HL-60 (cell line): ENCODE measurements around the gene HOXD8.

Experiments used
- DNase-seq, 2 experiments: peaks; one replicate each; pipeline ENCODE4 v3.0.0-alpha.2; 2010 to 2020; ENCODE audit warnings: low read depth in 1 of 2, low spot score in 1 of 2
- H3K27ac ChIP-seq: fragments of 250-450 bp; sonication (Bioruptor Pico); replicated peaks from 2 replicates; pipeline ENCODE4 v1.5.1; 2020; ENCODE audit warnings: mild to moderate bottlenecking, moderate library complexity
- H3K27me3 ChIP-seq: fragments of 250-450 bp; sonication (Bioruptor Pico); 2 replicates; pipeline ENCODE4 v1.5.1; 2021; ENCODE audit warnings: mild to moderate bottlenecking, moderate library complexity; ENCODE audit not compliant: insufficient read depth, poor library complexity, severe bottlenecking
- H3K4me3 ChIP-seq: replicated peaks from 2 replicates; pipeline ENCODE4 v1.5.1; 2011; ENCODE audit warnings: mild to moderate bottlenecking, control low read depth, low read length; ENCODE audit not compliant: insufficient read depth
- CTCF ChIP-seq: IDR thresholded peaks from one replicate; pipeline ENCODE4 v1.5.1; 2011; ENCODE audit warnings: low read length, control low read depth, inconsistent platforms; ENCODE audit not compliant: insufficient read depth
- GABPA ChIP-seq: IDR thresholded peaks from 2 replicates; pipeline ENCODE4 v1.6.1; 2012; ENCODE audit warnings: low read depth
- POLR2AphosphoS5 ChIP-seq: IDR thresholded peaks from 2 replicates; pipeline ENCODE4 v1.6.1; 2012; ENCODE audit warnings: low read depth
- REST ChIP-seq: IDR thresholded peaks from 2 replicates; pipeline ENCODE4 v1.6.1; 2012; ENCODE audit warnings: low read depth; ENCODE audit not compliant: insufficient replicate concordance
- SPI1 ChIP-seq: IDR thresholded peaks from 2 replicates; pipeline ENCODE4 v1.6.1; 2012; ENCODE audit warnings: low read depth, mild to moderate bottlenecking, borderline replicate concordance

Gene HOXD8

GRCh38 chr2:176127774-176128072, 1.8 kb upstream of the HOXD8 start:
- no peak overlapping the region for H3K27ac ChIP-seq
- TF ChIP-seq REST = no peak
- TF ChIP-seq SPI1 = no peak
- no peak for TF ChIP-seq POLR2AphosphoS5
- TF ChIP-seq GABPA = no peak
- no peak for TF ChIP-seq CTCF
- DNase-seq = no peak
- peaks cover 87% of the 10 kb centered on the region for H3K27me3 ChIP-seq
- H3K4me3 ChIP-seq = no peak overlapping the region

GRCh38 chr2:176128172-176128981, 1.1 kb upstream of the HOXD8 start:
- peak in 1 of 2 experiments; percentile 30 for DNase-seq
- H3K4me3 ChIP-seq = no peak overlapping the region
- H3K27ac ChIP-seq = no peak overlapping the region
- TF ChIP-seq CTCF = no peak
- no peak for TF ChIP-seq REST
- TF ChIP-seq SPI1 = no peak
- no peak for TF ChIP-seq GABPA
- no peak for TF ChIP-seq POLR2AphosphoS5
- peaks cover 88% of the 10 kb centered on the region for H3K27me3 ChIP-seq

- Histone ChIP-seq H3K4me3 (no peak overlapping the region), H3K27me3 (peaks cover 83% of the 10 kb centered on the region), H3K27ac (no peak overlapping the region)
- DNase-seq = no peak
- no peak for TF ChIP-seq REST
- TF ChIP-seq GABPA = no peak
- no peak for TF ChIP-seq SPI1
- no peak for TF ChIP-seq CTCF
- TF ChIP-seq POLR2AphosphoS5 = no peak
These were observed 275 bp downstream of the HOXD8 start for GRCh38 chr2:176129813-176130146.
